Esophagus mucosa (tissue), 1 donor: ENCODE results near the gene RALGPS1. TPM values are rescaled to one million over a fixed set of nuclear protein-coding genes. Genes with fewer than 3 reads are reported as not detected.

Experiments used
- ATAC-seq: fragments of 200-7000 bp; cut with Tn5 transposase; one replicate; pipeline ENCODE4 v1.9.1; 2020
- total RNA-seq: library from RNA; stranded (reverse); gene quantifications from one replicate; pipeline ENCODE4 v1.2.4, GENCODE V29; 2023
- donor health status: DM: yes; HTN: yes; CAD: no.

The RALGPS1 gene
- total RNA-seq, 1 donor from 2014 or later: 6.8 TPM

DNA sequence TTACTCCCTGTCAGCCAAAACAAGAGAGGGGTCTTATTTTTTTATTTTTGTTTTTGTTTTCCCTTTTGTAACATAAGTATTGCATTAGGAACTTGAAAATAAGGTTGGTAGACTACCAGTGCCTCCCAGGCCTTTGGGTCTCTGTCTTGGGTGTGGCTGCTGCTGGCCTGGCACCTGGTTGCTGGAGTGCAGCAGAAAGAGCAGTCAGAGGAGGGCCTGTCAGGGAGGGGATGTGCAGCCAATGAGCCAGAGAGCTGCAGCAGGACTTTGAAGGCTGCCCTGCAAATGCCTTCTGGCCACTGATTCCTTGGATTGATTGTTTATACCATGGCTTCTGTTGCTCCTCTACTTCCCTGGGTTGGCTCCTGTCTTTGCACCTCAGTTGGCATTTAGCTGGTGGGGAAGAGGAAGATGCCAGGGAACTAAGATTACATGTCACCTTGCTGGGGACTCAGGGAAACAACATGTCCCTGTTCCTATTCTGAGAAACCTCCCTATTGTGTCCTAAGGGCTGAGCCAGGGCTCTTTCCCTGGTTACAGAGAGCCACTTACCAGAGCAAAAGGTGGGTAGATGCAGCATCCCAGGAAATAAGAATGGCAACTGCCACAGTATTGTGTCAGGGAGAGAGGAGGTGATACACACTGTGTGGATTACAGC is 141.3 kb downstream of the RALGPS1 start:
- ATAC-seq: no peak

DNA sequence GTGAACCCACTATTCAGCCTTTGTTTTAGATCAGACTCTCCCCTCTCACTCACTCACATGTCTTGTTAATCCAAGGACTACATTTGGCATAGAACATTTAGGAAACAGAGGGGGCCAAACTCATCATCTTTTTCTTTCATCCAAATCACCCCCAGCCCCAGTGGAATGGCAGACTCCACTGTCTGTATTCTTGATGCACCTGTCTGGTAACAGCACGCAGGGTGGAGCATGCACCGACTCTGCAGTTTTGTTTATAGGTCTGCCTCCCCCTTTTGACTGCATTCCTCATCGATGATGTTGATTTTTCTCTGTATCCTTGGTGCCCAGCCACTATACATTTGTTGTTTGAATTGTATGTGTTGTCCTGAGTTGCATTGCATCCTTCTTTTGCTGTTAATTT is 141.9 kb downstream of the RALGPS1 start:
- no peak for ATAC-seq

DNA sequence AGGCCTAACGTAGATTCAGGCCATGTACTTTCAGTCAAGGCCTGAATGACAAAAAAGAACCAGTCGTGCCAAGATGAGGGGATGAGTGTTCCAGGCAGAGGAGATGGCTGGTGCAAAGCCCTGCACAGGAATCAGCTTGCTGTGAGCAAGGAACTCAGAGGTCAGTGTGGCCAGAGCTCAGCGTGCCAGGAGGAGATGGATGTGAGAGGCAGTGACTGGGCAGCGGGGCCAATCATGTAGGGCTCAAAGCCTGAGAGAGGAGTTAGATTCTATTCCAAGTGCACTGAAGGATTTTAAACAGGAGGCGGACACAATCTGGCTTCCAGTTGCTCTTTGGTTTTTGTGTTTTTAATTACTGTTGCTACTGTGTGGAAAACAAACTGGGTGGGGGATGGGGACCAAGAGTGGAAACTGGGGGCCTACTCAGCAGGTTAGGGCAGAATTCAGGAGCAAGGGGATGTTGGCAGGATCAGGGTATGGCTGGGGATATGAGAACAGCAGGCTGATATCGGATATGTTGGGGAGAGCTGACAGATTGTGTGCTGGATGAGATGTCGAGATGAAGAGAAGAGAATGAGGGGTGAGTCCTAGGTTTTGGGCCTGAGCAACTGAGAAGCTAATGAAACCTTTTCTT is 143.5 kb downstream of the RALGPS1 start:
- ATAC-seq: no peak

DNA sequence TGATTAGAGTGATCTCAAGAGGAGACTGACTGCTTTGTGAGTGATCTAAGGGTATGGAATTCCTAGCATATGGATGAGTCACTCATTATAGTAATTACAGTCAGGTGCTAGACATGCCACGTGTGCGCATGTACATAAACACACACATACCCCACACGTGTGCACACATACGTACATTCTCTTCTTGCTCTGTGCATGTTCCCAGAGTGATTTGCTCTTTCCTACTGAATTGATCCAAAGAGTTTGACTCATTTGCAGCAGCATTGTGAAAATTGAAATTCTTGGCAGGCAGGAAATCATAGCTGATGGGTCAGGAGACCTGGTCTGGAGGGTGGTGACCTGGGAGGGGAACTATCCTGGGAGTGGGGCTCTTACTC is 144.1 kb downstream of the RALGPS1 start:
- peak; percentile 76 for ATAC-seq

DNA sequence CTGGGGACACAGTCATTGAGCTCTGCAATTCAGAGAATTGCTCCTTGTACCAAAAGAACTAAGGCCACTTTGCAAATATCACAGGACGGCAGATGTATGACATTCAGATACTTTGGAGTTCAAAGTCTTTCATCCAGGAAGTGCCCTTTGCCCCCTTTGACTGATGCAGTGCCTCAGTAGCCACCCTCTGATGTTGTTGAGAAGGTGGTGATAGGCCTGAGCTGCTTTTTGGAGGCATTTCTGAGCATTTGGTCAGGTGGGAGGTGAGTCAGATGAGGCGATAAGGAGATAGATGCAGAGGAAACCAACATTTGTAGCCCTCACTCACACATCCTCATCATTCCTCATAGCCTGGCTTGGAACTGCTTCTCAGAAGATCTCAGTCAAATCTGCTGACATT is 144.4 kb downstream of the RALGPS1 start:
- ATAC-seq: no peak

DNA sequence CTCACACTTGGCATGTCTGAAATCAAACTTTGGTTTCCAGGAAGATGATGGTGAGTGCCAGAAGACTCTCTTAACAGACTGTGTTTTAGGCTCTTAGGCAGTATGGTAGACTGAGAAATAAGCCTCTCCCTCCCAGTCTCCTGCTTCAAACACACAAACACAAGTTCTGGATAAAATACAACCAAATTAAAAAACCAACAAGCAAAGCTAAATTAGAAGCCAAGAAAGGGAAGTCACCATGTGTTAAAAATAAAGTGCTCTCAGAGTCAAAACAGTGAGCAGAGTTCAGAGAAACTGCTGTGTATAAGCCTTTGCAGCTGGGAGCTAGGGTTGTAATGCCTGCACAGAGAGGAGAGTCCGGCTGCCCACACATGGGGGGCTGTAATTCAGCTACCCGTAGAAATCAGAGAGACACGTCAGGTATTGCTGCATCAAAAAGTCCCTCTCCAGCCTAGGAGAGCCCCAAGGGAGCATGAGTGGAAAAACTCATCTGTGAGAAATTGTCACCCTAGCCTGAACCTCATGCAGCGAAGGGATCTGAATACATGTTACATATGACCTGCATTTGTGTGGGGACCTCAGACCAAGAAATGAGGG is 145.3 kb downstream of the RALGPS1 start:
- no peak for ATAC-seq

DNA sequence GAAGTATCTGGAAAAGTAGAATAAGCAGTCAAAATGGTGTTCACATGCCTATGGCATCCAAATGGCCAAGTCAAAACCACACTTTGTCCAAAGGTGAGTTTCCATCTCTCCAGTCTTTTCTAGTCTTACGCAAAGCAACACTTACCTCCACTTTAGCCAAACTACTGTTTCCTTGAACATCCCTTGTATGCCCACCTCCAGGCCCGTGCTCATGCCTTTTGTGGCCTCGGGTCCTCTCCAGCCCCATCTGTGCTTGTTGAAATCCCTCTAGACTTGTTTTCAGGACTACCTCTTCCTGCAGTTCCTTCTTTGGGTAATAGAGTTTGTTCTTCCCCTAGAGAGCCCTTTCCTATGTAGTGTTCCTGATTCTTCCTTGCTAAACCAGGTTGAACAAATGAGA is 146.8 kb downstream of the RALGPS1 start:
- no peak for ATAC-seq

DNA sequence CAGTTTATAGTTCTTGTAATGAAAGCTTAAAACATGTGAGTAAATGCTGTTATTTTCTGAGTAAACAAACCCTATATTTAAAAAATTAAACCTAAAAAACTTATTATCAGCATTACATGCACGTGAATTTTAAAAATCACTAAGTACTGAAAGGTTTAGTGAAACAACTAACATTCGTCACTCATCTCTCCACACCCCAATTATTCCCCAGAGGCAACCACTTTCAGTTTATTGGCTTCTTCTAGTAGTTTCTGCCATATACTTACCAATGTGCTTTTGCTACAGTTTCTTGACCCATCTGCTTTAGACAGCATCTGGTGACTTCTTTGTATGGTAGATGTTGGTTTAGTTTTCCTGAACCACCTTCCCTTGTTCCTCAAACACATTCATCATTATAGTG is 149.8 kb downstream of the RALGPS1 start:
- no peak for ATAC-seq

DNA sequence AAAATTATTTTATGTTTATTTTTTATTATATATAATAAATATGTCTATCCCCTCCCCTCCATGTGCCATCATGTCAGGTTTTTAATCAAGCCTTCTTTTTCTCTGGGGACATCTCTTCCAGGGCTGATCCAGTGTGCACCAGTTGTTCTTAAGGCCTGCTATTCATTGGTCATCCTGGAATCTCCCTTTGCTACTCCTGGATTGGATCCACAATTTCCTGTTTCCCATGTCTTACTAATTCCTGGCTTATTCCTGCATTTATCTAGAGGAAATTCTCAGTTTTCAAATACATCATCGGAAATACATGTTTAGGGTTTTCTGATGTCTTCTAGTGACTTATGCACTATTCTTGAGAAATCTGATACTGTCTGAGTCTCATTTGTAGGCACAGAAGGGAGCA is 151.0 kb downstream of the RALGPS1 start:
- no peak for ATAC-seq

DNA sequence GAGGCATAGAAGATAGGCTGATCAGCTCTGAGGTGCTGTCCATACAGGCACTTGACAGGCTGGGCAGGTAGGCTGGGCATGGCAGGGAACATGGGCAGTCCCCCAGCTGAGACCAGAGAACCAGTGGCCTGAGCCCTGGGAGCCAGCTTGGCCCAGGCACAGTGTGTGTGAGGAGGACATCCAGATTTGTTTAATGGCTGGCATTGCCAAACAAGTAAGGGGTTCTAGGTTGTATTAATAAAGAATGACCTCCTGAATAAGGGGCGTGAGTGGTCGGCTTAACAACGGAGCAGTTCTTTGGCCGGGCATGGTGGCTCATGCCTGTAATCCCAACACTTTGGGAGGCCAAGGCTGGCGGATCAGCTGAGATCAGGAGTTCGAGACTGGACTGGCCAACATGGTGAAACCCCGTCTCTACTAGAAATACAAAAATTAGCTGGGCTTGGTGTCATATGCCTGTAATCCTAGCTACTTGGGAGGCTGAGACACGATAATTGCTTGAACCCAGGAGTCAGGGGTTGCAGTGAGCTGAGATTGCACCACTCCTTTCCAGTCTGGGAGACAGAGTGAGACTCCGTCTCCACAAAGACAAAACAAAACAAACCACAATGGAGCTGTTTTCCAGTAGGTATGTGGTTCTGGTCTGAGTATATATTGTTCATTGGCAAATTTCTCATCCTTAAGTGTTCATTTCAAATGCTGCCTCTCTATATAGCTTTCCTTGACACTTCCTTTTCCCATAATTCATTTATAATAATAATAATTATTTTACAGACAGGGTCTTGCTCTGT is 151.7 kb downstream of the RALGPS1 start:
- no peak for ATAC-seq

DNA sequence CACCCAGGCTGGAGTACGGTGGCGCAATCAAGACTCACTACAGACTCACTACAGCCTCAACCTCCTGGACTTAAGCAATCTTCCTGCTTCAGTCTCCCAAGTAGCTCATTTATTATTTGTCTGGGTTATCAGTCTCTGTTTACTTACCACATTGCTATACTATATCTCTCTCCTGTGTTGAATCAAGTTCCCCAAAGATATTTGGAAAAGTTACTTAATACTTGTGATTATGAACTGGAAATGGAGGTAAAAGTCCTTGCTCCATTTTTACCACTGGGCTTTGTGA is 152.2 kb downstream of the RALGPS1 start:
- no peak for ATAC-seq

DNA sequence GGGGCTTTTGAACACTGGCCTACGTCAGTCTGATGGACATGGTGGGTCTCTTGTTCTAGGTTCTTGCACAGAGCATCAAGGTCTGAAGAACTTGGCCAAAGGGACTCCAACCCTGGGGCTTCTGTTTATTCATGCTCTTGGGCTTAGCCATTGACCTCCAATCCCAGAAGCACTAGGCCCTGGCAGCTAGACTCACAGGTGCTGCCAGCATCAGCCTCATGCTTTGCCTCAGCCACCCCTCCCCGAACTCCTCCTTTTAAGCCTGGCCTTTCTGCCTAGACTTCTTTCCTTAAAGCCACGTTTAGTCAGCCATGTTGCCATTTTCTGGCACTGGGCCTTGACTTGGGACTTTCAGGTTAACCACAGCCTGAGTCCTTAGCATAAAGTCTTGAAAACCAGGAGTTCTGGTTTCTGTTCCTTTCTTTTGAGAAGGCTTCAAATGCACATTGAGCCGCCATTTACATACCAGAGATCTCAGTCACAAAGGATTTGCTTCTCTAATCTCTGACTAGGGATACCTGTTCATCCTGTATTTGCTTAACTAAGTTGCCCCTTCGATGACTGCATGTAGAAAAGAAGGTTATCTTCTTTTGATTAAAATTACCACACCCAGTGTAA is 153.1 kb downstream of the RALGPS1 start:
- ATAC-seq: peak; percentile 95

DNA sequence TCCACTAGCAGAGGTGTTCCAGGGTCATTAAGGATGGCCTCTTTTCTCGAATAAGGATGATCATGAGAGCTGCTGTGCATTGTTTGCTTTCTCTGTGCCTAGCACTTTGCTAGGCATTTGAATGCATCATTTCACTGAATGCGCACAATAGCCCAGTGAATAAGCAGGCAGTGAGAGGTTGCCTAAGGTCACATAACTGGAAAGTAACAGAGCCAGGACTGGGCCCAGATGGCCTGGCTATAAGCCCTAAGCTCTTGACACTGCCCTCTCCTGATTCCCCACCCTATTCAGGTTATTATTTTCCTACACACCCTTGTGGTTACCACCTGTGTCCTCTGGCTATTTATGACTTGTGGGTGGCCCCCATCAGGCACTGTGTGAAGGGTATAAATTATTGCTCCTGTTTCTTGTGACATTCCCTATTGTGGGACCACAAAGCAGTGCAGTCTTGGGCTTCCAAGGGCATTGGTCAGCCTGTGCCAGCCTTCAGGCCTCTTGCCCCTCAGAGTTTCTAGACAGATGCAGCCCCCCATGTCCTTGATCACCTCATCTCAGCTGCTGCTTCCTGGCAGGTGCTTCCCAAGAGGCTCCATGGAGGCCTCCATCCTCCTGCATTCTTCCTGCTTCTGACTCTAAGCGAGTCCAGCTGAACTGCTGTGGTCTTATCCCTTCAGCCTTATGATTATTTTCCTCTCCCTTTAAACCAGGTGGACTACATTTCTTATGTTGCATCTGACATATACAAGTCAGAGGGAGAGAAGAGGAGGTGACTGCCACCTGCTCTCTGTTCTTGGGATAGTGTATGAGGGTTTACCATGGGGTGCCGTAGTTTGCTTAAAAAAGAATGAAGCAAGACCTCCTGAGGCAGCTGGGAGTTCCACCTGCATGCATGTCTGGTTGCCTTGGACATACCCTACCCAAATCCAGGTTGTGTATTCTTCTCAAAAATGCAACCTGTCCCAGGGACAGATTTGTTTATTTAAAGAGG is 160.3 kb downstream of the RALGPS1 start:
- peak; percentile 62 for ATAC-seq

DNA sequence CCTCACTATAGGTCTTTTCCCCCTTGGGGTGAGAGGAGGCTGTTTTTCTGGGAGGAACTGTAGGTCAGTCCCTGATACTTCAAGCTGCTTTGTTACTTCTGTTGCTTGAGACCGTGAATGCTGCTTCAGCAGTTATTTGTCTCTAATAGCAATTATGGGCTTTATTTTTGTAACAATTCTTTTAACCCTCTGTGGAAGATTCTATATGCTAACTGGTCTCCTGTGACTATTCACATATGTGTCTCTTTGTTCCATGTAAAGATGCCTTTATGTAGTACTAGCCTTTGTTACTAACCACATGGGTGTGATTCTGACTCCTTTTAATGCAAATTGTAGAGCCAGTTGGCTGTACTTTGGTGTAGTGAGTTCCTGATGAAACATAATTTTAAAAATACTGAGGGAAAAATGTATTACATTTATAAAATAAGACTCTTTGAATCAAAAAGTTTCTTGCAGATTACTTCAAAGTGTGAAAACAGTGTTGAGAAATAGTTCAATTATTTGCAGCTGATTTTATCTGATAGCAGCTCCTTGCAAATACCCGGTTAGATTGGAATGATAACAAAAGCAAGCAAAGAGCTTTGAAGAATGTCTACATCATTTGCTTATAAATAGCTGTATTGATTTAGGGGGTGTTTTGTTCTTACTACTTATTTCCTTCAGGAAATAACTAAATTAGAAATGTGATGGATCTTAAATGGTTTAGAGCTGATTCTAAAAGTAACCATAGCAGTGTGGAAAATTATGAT is 161.2 kb downstream of the RALGPS1 start:
- ATAC-seq: no peak

DNA sequence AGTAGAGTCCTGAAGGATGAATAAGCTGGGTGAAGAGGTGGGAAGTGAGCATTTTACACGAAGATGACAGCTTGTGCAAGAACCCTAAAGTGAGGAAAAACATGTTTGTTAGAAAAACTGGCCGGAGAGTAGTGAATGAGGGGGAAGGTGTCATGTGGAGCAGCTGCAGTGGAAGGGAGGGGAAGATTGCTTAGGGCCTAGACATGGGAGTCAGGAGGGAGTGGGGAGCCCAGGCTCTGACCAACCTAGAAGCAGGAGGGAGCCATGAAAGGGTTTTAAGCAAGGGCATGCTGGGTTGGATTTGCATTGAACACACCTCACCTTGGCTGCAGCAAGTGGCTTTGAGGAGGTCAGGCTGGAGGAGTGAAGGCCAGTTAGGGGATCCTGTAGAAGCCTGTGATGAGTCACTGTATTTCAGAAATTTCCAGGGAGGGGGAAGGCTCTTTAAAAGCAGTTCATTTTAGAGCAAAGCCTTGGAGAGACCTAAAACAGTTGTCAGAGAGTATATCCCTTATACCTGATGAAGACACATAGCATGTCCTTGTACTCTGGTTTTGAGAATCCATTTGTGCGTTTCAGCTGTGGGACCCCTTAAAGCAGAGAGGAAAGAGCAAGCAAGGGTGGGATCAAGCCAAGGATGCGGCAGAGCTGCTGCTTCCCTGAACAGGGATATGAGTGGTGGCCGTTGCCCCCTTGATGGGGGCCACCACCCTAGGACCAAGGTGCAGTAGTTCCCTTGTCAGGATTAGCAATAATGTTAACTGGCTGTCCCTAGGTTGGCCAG is 162.5 kb downstream of the RALGPS1 start:
- no peak for ATAC-seq

DNA sequence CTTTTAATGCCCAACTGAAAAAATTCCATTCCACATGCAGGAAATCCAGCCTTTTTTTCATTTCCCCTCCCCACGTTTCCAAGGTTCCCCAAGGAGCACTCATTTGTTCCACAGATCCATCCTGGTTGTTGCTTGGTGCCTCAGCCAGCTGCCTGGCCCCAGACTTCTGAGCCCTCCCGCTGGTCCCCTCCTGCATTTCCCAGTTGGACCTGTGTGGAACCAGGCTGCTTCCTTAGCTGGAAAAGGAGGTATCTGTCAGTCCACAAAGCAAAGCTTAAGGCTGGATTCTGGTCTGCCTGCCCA is 163.0 kb downstream of the RALGPS1 start:
- ATAC-seq: no peak

DNA sequence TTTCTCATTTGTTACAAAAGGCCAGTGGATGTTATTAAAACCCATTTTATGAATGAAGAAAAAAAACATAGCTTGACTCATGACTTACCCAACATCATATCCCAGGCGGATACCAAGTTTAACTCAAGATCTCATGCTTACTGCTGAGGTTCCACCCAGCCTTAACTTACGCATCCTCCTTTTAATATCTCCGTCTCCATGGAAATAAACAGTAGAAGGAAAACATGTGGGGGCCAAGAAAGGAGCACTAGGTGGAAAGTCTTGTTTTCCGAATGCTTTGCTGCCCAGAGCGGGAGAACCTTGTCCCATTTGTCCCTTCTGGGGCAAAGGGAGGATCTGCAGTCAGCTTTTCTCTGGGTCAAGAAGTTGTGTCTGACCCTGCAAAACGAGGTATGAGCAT is 163.8 kb downstream of the RALGPS1 start:
- ATAC-seq: no peak

DNA sequence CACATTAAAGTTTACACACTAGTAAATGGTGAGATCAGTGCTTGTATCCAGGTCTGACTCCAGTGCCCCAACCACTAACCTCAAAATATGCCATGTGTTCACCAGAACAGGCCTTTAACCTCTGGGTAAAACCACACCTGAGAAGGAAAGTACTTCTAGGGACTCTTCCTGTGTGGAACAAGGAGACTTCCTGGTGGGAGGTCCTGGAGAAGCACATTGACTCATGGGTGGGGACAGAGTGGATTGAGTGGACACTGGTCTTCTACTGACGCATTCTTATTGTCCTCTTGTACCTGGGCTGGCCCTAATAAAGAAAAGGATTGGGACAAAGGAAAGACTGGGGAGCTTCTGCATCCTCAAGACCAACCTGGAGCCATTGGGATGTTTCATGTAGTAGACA is 164.4 kb downstream of the RALGPS1 start:
- no peak for ATAC-seq

DNA sequence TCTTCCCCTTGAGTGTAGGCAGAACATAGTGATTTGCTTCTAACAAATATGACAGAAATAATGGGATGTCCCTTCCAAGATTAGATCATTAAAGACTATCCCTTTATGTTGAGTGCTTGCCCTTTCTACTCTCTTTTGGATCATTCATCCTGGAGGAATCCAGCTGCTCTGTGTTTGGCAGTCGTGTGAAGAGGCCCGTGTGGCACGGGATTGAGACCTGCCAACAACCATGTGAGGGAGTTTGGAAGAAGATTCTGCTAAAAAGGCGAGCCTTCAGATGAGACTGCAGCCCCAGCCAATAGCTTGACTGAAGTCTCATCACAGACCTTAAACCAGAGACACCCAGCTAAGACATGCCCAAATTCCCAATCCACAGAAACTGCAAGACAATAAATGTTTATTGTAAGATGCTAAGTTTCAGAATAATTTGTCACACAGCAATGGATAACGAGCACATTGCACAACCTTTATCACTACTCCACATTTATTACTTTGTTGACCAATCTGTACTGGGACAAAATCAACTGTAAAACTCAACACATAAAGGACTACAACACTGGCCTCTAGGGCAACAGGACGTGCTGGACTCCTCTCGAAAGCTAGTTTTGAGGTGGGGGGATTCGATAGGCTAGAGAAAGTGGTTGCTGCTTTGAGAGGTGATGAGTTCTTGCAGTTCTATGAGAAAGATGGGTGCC is 165.0 kb downstream of the RALGPS1 start:
- ATAC-seq: no peak
